Measurements from ENCODE around the gene IL20RB.

IL20RB gene

GRCh38 chr3:136957751-136958288, at the start of gene IL20RB:
TSS of gene IL20RB (plus strand) at chr3:136957983. CDS start at chr3:136958114, 131 bp downstream.
- no peak for DNase-seq

GRCh38 chr3:136908297-136908696, 49.5 kb upstream of the IL20RB start:
- DNase-seq = no peak

DNA sequence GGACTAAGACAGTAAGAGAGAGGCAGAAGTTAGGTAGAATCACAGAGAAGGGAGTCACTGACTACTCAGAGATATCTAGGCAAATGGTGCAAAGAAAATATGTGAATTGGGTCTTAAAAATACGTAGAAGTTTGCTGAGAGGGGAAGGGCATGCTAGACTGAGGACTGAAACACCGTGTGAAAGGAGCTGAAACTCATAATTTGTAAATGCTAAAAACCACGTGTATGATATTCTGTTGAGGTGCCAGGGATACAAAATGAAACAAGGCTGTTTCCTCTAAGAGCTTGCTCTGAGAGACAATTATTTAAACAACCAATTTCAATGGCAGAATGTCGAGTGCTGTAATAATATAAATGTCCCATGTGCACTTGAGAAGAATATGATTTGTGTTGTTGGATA, 48.6 kb upstream of the IL20RB start:
- DNase-seq = no peak

DNA sequence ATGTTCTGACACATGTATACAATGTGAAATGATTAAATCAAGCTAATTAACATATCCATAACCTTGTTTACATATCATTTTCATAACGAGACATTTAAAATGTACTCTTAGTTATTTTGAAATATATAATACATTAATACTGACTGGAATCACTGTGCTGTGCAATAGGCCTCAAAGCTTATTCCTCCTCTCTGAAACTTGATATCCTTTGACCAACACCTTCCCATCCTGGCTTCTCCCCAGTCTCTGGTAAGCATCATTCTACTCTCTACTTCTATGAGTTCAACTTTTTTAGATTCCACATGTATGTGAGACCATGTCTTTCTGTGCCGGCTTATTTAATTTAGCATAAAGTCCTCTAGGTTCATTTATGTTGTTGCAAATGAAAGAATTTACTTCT, 47.1 kb upstream of the IL20RB start:
- DNase-seq = no peak

GRCh38 chr3:136913168-136913567, 44.6 kb upstream of the IL20RB start:
- no peak for DNase-seq

DNA sequence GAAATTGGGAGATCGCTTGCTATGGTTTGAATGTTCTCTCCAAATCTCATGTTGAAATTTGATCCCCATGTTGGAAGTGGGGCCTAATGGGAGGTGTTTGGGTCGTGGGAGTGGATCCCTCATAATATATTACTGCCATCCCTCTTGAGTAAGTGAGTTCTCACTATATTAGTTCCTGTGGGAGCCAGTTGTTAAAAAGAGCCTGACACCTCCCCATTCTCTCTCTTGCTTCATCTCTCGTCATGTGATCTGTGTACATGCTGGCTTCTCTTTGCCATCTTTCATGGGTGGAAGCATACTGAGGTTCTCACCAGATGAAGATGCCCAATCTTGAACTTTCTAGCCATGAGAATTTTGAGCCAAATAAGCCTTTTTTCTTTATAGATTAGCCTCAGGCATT, 43.0 kb upstream of the IL20RB start:
- no peak for DNase-seq

DNA sequence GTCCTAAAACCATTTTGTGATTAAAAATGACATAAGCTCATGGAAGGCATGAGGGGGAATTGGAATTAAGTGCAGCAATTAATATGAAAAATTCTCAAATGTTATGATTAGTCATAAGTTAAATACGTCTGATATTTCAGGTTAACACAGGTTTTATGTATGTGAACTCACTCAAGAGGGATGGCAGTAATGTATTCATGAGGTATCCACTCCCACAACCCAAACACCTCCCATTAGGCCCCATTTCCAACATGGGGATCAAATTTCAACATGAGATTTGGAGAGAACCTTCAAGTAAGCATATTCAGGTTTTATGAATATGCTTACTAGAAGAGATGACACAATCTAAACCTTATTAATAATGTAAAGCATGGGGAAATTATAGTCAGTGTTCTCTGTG, 41.6 kb upstream of the IL20RB start:
- DNase-seq = no peak

GRCh38 chr3:136919799-136920580, 37.8 kb upstream of the IL20RB start:
- peak; percentile 36 for DNase-seq

GRCh38 chr3:136920904-136921611, 36.7 kb upstream of the IL20RB start:
- DNase-seq = no peak

DNA sequence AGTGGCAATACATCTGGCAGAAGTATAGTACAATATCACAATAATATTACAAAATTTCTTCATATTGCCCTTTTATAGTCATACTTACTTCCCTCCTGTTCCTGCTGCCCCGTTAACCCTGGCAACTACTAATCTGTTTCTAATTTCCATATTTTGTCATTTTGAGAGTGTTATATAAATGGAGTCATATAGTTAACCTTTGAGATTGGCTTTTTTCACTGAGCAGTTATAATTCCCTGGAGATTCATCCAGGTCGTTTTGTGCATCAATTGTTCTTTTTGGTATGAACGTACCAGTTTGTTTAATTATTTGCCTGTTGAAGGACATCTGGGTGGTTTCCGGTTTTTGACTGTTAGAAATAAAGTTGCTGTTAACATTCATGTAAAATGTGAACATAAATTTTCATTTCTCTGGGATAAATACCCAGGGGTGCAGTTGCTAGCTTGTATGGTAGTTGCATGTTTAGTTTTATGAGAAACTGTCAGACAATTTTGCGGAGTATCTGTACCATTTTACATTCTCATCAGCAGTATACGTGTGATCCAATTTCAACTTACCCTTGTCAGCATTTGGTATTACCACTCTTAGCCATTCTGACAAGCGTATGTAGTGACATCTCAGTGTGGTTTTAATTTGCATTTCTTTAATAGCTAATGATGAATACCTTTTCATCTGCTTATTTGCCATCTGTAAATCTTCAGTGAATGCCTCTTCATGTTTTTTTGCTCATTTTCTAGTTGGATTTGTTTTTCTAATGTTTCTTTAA, 32.2 kb upstream of the IL20RB start:
- DNase-seq = no peak

DNA sequence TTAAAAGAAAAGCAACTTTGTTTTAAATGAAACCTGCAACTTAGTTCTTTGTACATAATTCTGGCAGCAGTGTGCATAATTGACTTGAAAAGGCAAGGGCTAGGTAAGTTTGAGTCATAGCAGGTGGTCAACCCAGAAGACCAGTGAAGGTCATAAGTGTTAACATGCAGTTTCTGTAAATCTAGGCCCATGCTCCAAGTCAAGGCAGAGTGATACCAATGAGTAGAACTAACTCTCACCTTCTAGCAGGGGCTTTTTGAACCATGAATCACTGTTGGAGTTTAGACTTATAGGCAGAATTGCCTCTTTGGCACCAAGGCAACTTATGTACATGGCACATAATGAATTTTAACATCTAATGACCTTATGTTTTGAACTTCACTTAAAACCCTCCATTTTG, 29.5 kb upstream of the IL20RB start:
- no peak for DNase-seq

GRCh38 chr3:136929977-136930670, 27.7 kb upstream of the IL20RB start:
- DNase-seq = no peak

DNA sequence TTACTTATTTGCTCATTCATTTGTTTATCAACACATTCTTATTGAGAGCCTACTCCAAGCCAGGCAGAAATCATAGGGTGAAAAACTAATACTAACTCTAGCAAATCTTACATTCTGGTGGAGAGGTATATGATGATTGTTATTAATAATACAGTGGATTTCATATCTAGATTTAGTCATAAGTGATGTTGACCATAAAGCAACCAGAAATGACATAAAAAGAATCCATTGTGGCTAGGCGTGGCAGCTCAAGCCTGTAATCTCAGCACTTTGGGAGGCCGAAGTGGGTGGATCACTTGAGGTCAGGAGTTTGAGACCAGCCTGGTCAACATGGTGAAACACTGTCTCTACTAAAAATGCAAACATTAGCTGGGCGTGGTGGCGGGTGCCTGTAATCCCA, 26.2 kb upstream of the IL20RB start:
- no peak for DNase-seq

DNA sequence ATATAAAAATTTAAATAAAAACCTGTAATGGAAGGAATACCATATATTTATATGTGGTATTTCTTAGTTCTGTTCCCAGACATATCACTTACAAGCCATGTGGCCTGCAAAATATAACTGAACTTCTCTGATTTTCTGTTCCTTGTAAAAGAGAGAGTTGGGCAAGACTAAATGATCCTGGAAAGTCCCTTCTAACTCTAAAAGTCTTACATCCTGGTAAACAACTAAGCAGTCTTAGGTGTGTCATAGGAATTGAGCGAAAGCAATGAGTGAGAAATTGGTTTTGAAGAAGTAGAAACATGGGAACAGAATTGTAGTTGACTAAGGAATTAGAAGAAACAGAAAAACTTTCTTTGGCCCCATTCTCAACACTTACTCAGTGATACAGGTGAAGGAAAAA, 25.3 kb upstream of the IL20RB start:
- DNase-seq = no peak

GRCh38 chr3:136932978-136933772, 24.6 kb upstream of the IL20RB start:
- no peak for DNase-seq

- no peak for DNase-seq
Measured at GRCh38 chr3:136937175-136937574, 20.6 kb upstream of the IL20RB start.

- no peak for DNase-seq
Measured at GRCh38 chr3:136937851-136938250, 19.9 kb upstream of the IL20RB start.

DNA sequence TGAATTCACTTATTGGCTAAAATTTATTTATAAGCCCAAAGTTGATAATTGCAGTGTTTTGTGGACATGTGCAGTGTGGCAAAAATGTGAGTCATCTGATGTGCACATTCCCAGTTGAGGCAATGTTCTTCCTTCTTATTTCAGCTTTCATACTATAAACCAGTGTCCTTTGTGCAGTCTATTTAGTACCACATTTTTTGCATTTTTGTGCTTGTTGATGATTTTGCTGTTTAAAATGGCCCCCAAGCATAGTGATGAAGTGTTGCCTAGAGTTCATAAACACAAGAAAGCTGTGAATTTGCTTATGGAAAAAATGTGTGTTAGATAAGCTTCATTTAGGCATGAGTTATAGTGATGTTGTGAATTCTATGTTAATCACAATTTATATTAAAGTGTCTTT, 19.4 kb upstream of the IL20RB start:
- DNase-seq = no peak

DNA sequence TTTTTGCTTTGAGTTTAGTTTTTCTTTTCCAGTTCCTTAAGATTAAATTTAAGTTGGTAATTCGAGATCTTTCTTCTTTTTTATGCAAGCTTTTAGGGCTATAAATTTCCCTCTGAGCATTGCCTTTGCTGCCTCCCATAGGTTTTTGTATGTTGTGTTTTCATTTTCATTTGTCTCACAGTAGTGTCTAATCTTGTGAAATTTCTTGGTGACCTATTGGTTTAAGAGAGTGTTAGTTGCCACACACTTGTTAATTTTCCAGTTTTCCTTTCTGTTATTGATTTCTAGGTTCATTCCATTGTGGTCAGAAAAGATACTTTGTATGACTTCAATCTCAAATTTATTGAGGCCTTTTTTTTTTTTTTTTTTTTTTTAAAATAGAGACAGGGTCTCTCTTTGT, 18.3 kb upstream of the IL20RB start:
- no peak for DNase-seq

GRCh38 chr3:136942803-136943202, 15.0 kb upstream of the IL20RB start:
- DNase-seq = no peak

- DNase-seq = no peak
Measured at GRCh38 chr3:136943436-136943835, 14.3 kb upstream of the IL20RB start.

DNA sequence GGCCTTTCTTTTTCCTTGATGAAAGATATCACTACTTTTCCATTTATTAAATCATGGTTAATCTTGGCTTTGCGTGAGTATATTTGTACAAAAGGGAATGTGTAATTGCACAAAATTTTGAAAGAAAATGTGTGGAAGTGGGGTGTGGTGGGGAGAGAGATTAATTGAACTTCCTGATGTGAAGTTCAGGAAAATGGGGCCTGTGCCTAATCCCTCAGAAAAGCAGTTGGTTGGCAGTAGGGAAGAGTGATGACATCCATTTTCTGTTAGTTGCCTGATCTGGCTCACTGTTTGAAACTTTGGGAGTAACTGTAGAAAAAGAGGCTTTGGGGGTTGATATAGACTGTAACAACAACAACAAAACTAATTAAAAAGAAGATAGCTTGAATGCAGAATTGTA, 10.8 kb upstream of the IL20RB start:
- no peak for DNase-seq
